GM18502 (cell line): ENCODE results near the gene PROCR.
"Not testable (repeated sequence)": the region's sequence is repeated elsewhere in the genome, so short reads cannot be mapped to it uniquely, and the experiment has no call there.

ENCODE experiments used
- ATAC-seq: cut with Tn5 transposase; IDR thresholded peaks from one replicate; pipeline ENCODE4 v1.9.1; 2021; ENCODE audit warnings: mild to moderate bottlenecking; ENCODE audit not compliant: unreplicated experiment, poor library complexity

PROCR gene

DNA sequence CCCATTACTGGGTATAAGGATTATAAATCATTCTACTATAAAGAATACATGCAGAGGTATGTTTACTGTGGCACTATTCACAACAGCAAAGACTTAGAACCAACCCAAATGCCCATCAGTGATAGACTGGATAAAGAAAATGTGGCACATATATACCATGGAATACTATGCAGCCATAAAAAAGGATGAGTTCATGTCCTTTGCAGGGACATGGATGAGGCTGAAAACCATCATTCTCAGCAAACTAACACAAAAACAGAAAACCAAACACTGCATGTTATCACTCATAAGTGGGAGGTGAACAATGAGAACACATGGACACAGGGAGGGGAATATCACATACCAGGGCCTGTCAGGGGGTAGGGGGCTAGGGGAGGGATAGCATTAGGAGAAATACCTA, 7.3 kb upstream of the PROCR start:
- not testable (repeated sequence) for ATAC-seq

DNA sequence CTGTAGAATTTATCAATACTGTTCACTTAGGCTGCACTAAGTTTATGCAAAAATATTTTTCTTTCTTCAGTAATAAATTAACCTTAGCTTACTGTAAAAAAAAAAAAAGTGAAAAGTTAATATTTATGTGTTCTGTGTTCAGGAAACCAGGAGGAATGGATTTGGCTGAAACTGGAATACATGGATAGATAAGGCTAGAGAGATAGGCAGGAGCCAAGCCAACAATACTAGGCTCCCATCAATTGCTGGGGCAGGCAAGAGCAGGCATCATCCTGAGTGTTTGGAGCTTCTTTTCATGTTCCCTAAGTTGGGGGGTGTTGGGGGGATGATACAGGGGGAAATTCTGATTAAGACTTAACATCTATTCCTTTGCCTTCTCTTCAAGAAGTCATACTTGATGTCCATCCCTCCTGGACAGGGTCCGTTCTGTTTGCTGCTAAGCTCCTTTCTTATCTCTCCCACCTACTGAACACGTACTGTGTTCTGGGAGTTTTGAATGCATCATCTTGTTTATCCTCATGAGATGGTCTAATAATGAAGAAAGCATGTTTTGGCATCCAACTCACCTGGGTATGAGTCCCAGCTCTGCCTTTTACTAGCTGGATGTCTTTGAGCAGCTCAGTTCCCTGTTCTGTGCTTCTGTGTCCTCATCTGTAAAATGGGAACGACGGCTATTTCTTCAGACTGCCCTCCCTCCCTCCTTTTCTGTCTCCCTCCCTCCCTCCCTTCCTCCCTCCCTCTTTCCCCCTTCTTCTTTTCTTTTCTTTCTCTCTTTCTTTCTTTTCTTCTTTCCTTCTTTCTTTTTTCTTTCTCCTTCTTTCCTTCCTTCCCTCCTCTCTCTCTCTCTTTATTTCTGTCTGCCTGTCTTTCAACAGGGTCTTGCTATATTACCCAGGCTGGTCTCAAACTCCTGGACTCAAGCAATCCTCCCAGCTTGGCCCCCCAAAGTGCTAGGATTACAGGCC, 6.4 kb upstream of the PROCR start:
- ATAC-seq: no peak

GRCh38 chr20:35166242-35166830, 5.5 kb upstream of the PROCR start:
- ATAC-seq: no peak

DNA sequence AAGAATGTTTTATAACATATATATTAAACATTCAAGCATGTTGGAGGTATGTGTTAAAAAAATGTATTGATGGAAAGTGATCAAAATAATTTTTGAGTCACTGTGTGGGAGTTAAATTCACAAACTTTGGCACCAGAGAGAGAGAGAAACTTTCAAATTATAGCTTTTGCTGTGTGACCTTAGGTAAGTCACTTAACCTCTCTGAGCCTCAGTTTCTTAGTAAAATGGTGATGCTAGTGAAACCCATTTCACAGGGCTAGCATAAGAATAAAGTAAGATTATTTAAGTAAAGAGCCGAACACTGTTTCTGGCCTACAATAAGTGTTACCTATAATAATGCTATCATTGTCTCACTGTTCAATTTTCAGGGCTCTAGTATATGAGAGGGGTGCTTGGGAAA, 4.1 kb upstream of the PROCR start:
- no peak for ATAC-seq

- ATAC-seq: not testable (repeated sequence)
Observed at GRCh38 chr20:35168701-35169409, 3.0 kb upstream of the PROCR start.

GRCh38 chr20:35171438-35171752, 477 bp upstream of the PROCR start:
- no peak for ATAC-seq

- no peak for ATAC-seq
Observed at GRCh38 chr20:35172434-35172806, 548 bp downstream of the PROCR start.

- no peak for ATAC-seq
Observed at GRCh38 chr20:35173576-35174192, 1.8 kb downstream of the PROCR start.

- no peak for ATAC-seq
Observed at GRCh38 chr20:35174458-35175216, 2.8 kb downstream of the PROCR start.

DNA sequence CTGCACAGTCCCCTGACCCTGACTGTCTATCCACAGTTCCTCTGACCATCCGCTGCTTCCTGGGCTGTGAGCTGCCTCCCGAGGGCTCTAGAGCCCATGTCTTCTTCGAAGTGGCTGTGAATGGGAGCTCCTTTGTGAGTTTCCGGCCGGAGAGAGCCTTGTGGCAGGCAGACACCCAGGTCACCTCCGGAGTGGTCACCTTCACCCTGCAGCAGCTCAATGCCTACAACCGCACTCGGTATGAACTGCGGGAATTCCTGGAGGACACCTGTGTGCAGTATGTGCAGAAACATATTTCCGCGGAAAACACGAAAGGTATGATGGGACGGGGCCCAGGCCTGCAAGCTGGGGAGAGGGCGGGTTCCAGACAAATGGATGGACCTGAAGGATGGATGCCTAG, 4.3 kb downstream of the PROCR start:
- no peak for ATAC-seq

DNA sequence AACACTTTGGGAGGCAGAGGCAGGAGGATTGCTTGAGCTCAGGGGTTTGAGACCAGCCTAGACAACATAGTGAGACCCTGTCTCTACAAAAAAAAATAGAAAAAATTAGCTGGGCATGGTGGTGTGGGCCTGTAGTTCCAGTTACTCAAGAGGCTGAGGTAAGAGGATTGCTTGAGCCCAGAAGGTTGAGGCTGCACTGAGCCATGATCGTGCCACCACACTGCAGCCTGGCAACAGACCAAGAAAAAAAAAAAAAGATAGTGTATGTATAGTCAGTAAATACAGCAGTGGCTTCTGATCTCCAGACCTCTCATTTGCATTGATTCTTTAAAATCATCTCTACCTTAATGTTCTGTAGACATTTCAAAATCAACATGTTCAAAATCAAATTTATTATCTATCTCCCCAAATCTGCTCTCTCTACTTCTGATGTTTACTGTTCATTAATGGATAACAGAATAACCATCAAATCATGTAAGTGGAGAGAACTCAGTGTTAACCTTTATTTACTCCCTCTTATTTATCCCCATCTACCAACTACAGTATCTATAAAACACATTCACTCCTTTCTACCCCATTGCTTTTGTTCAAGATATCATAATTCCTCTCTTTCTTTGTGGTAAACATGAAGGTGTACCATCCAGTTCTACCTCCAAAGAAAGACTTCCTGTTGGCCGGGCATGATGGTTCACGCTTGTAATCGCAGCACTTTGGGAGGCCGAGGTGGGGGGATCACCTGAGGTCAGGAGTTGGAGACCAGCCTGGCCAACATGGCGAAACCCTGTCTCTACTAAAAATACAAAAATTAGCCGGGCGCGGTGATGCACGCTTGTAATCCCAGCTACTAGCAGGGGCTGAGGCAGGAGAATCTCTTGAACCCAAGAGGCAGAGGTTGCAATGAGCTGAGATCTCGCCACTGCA, 7.7 kb downstream of the PROCR start:
- no peak for ATAC-seq

DNA sequence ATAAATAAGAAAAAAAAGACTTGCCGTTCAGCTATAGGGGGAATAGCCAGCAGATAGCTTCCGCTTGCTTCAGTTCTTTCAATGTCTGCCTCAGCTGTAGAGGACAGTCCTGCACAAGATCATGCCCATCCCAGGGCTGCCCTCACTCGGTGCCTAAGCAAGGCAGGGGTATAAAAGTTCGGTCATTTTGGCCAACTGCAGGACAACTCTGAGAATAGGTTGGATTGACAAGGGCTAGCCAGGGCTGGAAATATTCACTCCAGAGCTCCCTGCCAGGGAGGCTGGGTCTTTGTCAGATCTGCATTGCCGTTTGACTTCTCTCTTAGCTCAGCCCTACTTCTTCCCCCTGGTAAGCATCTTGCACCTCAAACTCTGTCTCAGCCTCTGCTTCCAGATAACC, 8.4 kb downstream of the PROCR start:
- no peak for ATAC-seq

DNA sequence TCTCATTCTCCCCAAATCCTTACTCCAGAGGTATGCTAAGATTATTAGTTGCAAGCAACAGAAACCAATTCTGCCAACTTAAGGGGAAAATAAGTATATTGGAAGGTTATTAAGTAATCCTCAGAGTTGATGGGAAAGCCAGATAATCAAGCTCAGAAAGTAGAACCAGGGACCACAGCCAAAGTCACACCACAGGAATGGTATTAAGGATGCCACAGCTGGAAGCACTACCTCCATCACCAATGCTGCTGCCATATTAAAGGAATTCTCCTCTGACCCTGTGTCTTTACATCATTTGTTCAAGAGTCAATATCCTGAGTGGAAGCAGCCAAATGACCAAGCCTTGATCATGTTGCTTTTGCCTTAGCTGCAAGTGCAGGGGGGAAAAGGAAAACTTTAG, 9.9 kb downstream of the PROCR start:
- ATAC-seq: no peak

DNA sequence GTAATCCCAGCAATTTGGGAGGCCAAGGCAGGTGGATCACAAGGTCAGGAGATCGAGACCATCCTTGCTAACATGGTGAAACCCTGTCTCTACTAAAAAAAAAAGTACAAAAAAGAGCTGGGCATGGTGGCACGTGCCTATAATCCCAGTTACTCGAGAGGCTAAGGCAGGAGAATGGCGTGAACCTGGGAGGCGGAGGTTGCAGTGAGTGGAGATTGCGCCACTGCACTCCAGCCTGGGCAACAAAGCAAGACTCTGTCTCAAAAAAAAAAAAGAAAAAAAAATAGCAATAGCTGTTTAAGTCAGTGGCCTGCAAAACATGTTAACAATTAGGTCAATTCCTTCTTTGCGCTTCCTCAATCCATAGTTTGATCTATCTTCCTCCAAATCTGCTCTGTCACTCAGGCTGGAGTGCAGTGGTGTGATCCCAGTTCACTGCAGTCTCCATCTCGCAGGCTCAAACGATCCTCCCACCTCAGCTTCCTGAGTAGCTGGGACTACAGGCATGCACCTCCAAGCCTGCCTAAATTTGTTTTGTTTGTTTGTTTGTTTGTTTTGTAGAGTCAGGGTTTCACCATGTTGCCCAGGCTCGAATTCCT, 14.9 kb downstream of the PROCR start:
- ATAC-seq: not testable (repeated sequence)

DNA sequence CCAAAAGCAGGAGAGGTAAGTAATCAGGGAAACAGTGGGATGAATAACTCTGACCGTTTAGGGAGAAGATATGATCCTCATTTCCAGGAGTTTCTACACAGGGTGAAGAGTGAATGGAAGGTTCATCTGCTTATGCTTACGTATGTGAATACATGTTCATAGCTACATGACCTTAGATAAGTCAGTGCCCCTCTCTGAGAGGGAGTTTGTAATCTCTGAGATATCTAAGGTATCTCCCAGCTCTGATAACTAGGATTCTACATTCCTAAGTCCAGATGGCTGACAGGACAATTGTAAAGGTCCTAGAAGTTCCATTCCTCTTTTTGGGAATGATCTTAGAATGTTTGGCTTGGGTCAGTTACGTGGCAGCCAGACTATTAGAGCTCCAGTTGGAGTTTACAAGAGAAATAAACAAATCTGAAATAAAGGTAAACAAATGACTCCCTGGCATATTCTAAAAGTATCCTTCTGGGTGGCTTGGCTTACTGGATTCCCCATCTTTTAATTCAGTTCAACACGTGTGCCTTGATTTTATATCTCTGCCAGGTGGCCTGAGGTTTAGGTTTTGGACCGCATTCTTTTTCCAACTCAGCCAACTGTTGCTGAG, 15.8 kb downstream of the PROCR start:
- no peak for ATAC-seq

- ATAC-seq: not testable (repeated sequence)
Observed at GRCh38 chr20:35189223-35189622, 17.4 kb downstream of the PROCR start.

- no peak for ATAC-seq
Observed at GRCh38 chr20:35190556-35190955, 18.7 kb downstream of the PROCR start.

GRCh38 chr20:35191419-35192117, 19.7 kb downstream of the PROCR start:
- no peak for ATAC-seq
